ENCODE measurements around the gene ORMDL1. TPM values are rescaled to one million over a fixed set of nuclear protein-coding genes. Genes with fewer than 3 reads are reported as not detected.

The ORMDL1 gene
- total RNA-seq, 6 donors from 2014 or later: 37.4 to 167 (median 57.2) TPM

- TF ChIP-seq POLR2A (IDR thresholded peaks at IDR 0.05): no peak
- no peak for TF ChIP-seq CTCF (IDR thresholded peaks at IDR 0.05)
- TF ChIP-seq POLR2AphosphoS5 (IDR thresholded peaks at IDR 0.05): no peak
- no peak for TF ChIP-seq EP300 (IDR thresholded peaks at IDR 0.05)
- H3K27me3 ChIP-seq: no peaks in the 10 kb centered on the region
- WGBS, 2 donors: 82 to 84% methylated on average over 1 of the region's 1 CpG
- no peaks in the 10 kb centered on the region for H3K9me3 ChIP-seq
- DNase-seq: no peak
- H3K36me3 ChIP-seq: peaks cover 14 to 83% (median 33%) of the 10 kb centered on the region in 4 donors
- H3K27ac ChIP-seq: no peak overlapping the region
- no peak overlapping the region for H3K4me3 ChIP-seq
- no peaks in the 10 kb centered on the region for H3K4me1 ChIP-seq
- no peak for ATAC-seq (ENCODE audit: low FRiP score in 2 of 2)
Measured at GRCh38 chr2:189772212-189772611, 11.9 kb downstream of the ORMDL1 start.

- no peaks in the 10 kb centered on the region for H3K9me3 ChIP-seq
- WGBS, 2 donors: 63 to 72% methylated on average over 6 of the region's 6 CpGs
- no peak for ATAC-seq (ENCODE audit: low FRiP score in 2 of 2)
- no peaks in the 10 kb centered on the region for H3K4me1 ChIP-seq
- no peaks in the 10 kb centered on the region for H3K27me3 ChIP-seq
- peaks cover 14 to 80% (median 36%) of the 10 kb centered on the region in 4 donors for H3K36me3 ChIP-seq
- TF ChIP-seq CTCF (IDR thresholded peaks at IDR 0.05): no peak
- TF ChIP-seq POLR2A (IDR thresholded peaks at IDR 0.05): no peak
- no peak for TF ChIP-seq EP300 (IDR thresholded peaks at IDR 0.05)
- DNase-seq: no peak
- no peak overlapping the region for H3K27ac ChIP-seq
- no peak overlapping the region for H3K4me3 ChIP-seq
Measured at GRCh38 chr2:189770590-189771322, 13.4 kb downstream of the ORMDL1 start.

- H3K36me3 ChIP-seq: peaks cover 0 to 18% (median 2%) of the 10 kb centered on the region in 4 donors
- ATAC-seq (ENCODE audit: low FRiP score in 2 of 2) (no peak), DNase-seq (no peak)
- no peak overlapping the region for H3K27ac ChIP-seq
- WGBS, 2 donors: 71 to 78% methylated on average over 4 of the region's 4 CpGs
- no peaks in the 10 kb centered on the region for H3K27me3 ChIP-seq
- no peak for TF ChIP-seq CTCF (IDR thresholded peaks at IDR 0.05)
- TF ChIP-seq POLR2AphosphoS5 (IDR thresholded peaks at IDR 0.05): no peak
- TF ChIP-seq POLR2A (IDR thresholded peaks at IDR 0.05): no peak
- no peak for TF ChIP-seq EP300 (IDR thresholded peaks at IDR 0.05)
- H3K4me3 ChIP-seq: no peak overlapping the region
- peaks cover 11 to 20% (median 12%) of the 10 kb centered on the region in 4 donors for H3K4me1 ChIP-seq
- H3K9me3 ChIP-seq: no peaks in the 10 kb centered on the region
Measured at GRCh38 chr2:189763908-189764661, 20.1 kb downstream of the ORMDL1 start.

- Histone ChIP-seq H3K4me3 (peak within 1 kb of the TSS; percentile 71 to 97 (median 86)), H3K4me1 (peaks cover 11 to 20% (median 12%) of the 10 kb centered on the region in 4 donors), H3K36me3 (peaks cover 0 to 7% (median 2%) of the 10 kb centered on the region in 4 donors), H3K27ac (peak within 1 kb of the TSS; percentile 81 to 88 (median 84)), H3K9me3 (no peaks in the 10 kb centered on the region), H3K27me3 (no peaks in the 10 kb centered on the region)
- WGBS, 2 donors: 1% methylated on average over 19 to 33 of the region's 33 CpGs
- TF ChIP-seq EP300 (IDR thresholded peaks at IDR 0.05) (no peak), POLR2AphosphoS5 (IDR thresholded peaks at IDR 0.05) (peak in 1 of 2 donors; percentile 65), CTCF (IDR thresholded peaks at IDR 0.05) (peak; percentile 11 to 31 (median 18)), POLR2A (IDR thresholded peaks at IDR 0.05) (peak in 2 of 4 donors; percentile 23 to 57)
- ATAC-seq (ENCODE audit: low FRiP score in 2 of 2): peak; percentile 98
- peak; percentile 76 to 95 for DNase-seq
Measured at GRCh38 chr2:189762551-189763298, 21.4 kb downstream of the ORMDL1 start, which contains the start of gene OSGEPL1. Gene OSGEPL1, minus strand, starts transcription at chr2:189762792. Its CDS starts 1,152 bp downstream, at chr2:189761640.
